Stimulated activated CD8-positive, alpha-beta memory T cell treated with anti-CD3 and anti-CD28 coated beads, Interleukin-4, amount 100 ng/mL, for 1 hour (primary cell): Measurements from ENCODE around the gene AMDHD2.

Experiments used
- DNase-seq, 2 donors: peaks; one replicate each; pipeline ENCODE4 v3.0.0-alpha.2; 2020; ENCODE audit warnings: low read depth in 2 of 2, low spot score in 1 of 2

The AMDHD2 gene

DNA sequence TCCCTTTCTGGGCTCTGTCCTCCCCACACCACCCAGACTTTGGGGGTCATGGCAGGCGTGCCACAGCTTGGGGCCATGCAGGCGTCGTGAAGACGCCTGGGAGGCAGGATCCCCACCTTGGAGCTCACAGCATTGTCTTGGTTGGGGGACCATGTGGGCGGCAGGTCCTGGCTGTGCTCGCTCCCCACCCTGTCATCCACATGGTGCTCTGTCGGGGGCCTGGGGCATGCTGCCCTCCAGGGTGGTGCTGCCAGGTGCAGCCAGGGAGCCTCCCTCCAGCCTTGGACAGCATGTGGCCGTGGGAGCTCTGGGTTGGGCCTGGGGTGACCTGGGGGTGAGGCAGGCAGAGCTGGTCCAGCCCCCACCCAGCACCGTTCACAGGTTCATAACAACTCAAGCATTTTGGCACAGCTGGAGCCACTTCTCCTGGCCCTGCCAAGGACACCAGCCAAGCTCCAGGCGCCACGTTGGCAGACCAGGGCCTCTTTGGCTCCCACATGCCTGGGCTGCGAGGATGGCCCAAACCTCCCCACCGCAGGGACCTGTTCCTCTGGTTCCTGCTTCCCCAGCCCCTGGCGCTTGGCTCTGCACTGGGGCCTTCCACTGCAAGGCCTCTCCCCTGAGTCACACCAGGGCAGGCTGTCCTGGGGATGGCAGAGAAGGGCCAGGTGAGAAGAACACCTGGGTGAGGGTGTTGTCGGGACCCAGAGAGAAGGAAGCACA, 21.5 kb upstream of the AMDHD2 start:
- no peak for DNase-seq

DNA sequence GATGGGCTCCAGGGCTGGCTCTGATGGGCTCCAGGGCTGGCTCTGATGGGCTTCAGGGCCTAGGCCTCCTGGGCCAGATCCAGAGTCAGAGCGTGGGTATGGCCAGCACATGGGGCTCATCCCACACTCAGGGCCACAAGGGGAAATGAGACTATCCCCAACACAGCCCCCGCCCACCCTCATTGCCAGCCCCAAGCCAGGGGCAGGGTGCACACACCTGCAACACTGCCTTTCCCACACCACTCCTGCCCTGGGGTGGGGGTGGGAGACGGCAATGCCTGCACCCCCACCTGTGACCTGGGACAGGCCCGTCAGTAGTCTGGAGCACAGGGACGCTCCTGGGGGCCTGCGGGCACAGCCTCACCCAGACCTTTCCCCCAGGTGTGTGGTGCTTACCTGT, 20.7 kb upstream of the AMDHD2 start:
- no peak for DNase-seq

DNA sequence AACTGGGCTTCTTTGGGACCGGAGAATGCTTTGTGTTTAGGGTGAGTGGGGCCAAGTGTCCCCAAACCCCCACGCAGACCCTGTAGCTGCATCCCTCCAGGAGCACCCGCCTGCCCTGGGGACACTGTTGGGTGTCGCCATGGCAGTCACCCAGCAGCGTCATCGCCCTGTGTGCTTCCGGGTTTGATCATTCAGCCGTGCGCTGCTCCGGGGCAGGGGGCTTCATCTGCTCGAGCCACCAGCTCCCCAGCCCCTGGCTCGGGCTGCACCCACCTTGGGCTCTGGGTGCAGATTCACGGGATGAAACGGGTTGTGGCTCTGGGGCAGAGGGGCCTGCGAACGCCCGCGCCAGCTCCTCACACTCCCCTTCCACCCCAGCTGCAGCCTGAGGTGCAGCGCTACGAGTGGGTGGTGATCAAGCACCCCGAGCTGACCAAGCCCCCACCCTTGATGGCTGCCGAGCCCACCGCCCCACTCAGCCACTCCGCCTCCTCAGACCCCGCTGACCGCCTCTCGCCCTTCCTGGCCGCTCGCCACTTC, 20.2 kb upstream of the AMDHD2 start:
- DNase-seq = no peak

DNA sequence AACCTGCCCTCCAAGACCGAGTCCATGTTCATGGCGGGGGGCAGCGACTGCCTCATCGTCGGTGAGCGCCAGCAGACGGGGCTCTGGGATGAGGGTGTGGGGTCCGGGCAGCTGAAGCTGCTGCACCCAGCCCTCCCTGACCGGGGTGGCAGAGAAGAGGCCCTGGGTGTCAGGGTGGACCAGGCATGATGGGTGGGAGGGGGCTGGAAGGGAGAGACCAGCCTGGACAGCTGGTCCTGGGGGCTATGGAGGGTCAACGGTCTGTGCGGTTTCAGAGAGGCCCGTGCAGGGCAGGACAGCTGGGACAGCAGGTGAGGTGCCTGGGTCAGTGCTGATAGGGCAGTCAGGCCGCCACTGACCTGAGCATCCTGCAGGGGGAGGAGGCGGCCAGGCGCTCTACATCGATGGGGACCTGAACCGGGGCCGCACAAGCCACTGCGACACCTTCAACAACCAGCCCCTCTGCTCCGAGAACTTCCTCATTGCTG, 19.7 kb upstream of the AMDHD2 start:
- DNase-seq = no peak

DNA sequence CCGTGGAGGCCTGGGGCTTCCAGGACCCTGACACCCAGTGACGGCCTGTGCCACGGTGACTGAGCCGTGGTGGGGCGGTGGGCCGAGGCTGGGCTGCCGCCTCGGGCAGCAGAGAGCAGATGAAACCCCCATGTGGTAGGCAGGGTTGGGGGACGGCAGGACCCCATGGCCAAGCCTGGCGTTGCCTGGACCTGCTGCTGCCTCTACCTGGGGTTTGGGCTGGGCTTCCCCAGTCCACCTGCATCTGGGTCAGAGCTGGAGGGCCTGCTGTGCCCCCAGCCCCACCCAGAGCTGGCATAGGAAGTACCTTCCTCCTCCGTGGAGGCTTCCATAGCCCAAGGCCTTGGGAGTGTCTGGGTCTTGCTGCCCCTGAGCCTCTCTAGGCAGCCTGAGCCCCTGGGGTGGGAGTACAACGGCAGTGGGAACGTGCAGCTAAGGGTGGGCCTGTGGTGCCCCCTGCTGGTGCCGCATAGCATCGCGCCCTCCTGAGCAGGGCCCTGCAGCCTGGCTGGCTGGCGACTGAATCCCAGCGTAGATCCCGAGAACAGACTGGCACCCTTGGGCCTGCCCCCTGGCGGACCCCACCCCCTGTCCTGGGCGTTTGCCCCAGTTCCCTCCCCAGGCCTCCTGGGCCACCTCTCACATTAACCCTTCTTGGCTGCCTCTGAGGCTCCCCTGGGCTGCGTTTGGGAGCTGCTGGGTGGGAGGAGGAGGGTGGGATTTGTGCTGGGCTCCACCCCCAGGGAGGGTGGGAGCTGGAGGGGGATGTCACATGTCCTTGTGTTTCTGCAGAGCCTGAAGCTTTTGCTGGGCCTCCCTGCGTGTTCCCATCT, 19.0 kb upstream of the AMDHD2 start:
- peak in 1 of 2 donors; percentile 62 for DNase-seq

DNA sequence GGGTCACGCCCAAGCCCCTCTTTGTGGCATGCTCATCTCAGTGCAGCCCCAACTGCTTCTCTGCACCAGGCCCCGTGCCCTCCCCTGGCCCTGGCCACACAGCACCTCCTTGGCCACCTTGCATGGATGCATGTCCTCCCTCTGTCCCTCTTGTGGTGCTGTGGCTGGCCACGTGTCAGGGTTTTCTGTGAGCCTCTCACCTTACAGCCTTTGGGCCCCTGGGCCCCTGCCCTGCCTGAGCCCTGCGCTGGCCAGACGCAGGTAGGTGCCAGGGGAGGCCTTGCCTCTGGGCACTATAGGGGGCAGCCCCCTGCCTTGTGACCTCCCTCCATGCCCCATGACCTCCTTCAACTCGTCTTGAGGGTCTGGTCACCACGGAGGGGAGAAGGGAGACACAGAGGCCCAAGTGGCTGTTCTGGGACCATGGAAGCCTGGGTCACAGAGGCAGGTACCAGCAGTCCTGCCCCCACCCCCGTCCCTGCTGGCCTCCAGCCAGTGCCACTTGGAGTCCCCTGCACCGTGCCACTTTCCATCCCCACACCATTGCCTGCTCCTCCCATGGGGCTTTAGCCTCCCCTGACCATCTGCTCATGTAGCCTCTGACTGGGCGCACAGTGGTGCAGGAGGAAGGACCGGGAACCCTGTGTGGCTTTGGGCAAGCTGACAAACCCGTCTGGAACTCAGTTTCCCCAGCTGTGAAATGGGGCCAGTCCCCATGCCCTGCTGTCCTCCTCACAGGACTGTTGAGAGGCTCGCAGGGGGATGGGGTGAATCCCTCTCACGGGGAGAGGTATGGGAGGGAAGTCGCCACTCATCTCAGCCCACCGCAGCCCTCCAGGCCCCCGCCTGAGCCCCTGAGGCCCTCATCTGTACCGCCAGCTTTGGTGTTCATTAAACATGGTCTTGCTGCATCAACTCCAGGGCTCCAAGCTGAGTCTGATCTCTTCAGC, 17.9 kb upstream of the AMDHD2 start:
- DNase-seq = no peak

DNA sequence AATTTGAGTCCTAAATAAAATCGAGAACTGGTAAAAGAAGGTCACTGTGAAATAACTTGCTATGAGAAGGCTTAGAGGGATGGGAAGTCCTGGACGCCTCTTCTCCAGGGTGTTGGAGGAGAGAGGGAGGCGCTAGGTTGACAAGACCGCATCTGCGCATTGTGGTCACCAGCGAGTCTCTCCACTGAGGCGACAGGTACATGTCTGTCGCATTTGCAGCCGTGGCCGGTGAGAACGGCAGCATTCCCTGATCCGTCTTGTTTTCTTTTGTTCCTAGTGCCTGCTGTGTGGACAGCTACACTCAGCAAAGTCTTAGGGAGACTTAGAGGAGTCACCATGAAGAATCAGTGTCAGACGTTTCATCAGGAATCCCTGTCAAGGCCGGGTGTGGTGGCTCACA, 14.5 kb upstream of the AMDHD2 start:
- DNase-seq = no peak

DNA sequence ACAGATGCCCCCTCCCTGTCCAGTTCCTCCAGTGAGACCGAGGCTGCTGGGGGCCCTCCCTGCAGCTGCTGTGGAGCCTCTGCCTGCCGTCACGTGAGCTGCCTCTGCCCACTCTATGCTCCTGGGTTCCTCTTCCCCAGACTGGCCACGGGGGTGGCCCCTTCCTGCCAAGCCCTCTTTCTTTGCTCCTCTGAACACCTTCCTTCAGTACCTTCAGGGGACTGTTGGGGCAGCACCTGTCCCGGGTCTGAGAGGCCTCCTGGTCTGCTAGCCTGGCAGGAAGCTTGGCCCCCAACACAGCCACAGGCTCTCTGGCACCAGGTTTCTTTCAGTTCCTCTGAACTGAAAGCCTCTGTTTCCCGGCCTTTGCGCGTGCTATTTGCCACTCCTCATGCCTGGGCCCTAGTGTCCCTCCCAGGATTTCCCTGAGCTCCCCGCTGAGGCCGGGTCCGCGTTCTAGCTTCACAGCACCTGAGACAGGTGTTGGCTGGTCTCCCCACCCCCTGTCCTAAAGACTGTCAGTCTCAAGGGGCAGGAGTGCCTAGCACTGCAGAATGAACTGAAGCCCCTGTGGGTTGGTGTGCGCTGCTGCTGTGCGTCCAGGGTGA, 13.0 kb upstream of the AMDHD2 start:
- DNase-seq = no peak

DNA sequence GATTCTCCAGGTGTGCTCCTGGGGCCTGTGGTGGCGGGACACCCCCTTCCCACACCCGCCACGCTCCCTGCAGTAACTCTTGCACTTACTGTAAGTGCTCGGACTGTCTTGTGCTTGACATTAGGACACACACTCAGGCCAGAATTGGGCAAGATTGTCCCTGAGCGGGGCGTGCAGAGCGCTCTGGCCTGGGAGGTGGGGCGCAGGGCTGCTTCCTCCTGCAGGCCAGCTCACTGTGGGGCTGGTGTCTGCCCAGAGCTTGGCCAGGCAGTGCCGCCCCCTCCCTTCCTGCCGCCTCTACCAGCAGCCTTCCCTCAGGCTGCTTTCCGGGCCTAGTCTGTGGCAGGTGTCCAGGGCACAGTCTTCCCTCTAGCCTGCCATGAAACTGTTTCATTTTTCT, 12.5 kb upstream of the AMDHD2 start:
- DNase-seq = no peak

DNA sequence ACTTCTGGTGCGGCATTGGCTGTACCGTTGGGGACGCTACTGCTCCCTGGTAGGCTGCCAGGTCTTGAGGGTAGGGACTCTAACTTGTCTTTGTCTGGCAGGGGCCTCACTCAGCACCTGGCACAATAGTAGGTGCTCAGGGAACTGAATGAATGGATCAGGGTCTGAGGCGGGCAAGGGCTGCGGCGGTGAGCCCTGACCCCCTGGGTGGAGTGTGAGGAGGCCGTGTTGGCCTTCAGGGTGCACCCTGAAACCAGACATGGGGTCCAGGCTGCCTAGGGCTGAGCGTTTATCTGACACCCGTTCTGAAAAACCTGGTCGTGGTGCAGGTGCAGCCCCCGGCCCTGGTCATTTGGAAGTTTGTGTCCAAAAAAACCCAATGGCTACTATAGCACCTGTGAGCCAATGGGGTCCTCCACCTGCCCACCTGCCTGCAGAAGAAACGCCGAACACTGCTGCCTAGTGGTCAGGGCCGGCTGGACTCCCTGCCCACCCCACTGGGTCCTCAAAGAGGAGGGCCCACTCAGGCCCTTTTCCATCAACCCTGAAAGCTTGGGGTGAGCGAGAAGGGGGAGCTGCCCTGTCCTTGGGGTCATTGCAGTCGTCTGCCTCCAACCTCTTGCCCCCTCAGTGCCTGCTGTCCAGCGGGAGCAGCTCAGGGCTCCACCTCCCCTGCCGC, 11.3 kb upstream of the AMDHD2 start:
- no peak for DNase-seq

DNA sequence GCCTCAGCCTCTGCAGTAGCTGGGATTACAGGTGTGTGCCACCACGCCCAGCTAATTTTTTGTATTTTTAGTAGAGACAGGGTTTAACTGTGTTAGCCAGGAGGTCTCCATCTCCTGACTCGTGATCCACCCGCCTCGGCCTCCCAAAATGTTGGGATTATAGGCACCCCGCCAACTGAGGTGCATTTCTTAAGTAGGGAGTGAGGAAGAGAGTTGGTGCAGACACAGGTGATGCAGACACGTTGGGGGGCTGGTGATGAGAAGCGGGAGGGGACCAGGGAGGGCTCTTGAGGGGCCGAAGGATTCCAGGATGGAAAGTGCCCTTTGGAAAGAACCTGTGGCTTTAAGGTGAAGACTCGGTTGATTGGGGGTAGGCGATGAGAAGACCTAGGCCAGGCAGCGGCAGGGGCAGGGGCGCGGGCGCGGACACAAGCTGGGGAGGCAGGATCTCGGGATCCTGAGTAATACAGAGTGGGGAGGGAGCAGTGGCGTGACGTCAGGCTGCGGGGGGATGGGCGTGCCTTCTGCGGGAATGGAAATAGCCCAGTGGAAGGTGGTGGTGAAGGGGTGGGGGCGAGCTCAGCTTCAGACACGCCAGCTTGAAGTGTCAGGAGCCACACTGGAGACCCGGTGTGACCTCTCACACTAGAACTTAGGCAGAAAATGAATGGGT, 8.9 kb upstream of the AMDHD2 start:
- no peak for DNase-seq

DNA sequence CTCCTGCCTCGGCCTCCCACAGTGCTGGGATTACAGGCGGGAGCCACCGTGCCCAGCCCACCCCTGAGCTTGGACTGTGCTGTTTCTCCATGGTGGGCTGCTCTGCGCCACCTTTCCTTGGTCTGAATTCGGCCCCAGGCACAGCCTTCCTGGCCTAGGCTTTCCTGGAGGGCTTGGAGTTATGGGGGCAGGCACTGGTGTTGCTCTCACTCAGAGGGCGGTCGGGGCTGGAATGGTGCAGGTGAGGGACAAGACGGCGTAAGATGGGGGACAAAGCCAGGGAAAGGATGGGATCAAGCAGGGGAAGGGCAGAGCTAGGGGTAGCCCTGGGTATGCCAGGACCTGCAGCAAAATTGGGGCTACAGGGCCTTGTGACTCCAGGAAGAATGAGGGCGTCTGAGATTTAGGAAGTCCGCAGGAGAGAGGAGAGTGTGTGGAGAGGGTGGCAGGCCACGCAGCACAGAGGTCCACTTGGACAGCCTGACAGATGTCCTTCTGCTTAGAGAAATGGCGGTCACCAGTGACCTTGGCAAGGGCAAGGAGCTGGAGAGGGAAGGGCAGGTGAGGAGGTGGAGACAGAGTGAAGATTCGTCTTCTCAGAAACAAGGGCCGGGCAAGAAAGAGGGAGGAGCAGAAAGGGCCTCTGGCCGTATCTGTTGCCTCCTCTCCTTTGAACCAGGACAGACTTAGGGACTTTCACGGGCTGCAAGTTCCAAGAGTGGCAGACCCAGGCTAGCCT, 8.0 kb upstream of the AMDHD2 start:
- no peak for DNase-seq

DNA sequence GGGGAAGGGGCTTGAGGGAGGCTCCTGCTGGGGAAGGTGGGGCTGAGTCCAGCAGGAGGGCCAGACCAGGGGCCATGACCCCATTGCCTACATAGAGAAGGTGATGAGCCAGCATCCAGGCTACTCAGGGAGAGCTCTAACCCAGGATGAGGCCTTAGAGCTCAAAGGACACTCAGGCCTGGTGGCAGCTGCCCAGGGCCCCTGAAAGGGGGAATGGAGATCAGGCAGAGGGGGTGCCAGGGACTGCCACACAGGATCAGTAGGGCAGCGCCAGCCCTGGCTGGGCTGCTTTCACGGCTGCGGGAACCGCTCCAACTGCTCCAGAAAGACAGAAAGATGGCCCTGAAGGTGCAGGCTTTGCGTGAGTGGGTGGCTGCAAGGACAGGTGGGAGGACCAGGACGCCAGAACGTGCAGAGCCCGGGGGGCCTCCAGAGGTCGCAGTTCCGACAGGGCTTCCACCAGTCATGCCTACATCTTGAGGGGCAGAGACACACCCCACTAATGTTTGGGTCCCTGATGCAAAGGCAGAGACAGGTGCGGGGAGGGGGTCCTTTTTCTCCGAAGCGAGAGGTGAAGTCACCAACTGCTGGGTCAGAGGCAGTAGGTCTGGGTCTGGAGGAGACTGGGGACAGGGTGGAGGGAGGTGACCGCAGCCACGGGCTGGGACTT, 7.3 kb upstream of the AMDHD2 start:
- DNase-seq = no peak

DNA sequence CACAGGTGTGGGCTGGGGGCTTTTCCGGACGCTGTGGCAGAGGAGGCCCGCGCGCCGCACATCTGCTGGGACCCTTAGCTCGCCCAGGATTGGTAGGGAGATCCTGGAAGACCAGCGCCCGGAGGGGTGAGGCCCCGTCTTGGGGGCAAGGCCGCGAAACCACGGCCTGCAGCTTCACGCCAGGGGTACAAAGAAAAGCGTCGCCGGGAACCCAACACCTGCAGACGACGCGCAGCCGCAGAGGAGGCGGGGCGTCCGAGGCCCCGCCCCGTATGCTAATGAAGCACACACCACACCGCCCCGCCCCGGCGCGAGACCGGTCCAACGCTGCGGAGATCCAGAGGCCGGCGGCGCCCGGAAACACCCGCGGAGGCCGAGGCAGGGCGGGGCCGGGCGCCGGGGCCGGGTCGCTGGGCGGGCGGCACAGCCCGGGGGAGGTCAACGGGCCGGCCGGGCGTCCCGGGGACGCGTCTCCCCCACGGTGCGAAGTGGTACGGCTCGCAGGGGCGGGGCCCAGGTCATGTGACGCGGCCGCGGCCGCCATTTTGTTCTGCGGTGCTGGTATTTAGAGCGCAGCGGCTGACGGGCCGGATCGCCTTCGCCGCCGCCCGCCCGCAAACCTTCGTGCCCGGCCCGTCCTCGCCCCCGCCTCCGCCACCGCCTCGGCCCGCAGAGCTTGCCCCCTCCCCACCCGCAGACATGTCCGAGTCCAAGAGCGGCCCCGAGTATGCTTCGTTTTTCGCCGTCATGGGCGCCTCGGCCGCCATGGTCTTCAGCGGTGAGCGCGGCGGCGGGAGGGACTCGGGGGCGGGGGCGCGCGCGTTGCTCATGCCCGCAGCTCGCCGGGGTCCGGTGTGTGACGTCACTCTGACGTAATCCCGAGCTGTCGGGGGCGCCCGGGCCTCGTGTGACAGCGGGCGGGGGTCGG, 6.5 kb upstream of the AMDHD2 start, which contains the start of gene ATP6V0C:
ATP6V0C (plus strand) TSS at position 548 of the 928 bp plus-strand sequence; CDS start at position 700, 152 bp downstream.
- peak; percentile 84 to 86 for DNase-seq

DNA sequence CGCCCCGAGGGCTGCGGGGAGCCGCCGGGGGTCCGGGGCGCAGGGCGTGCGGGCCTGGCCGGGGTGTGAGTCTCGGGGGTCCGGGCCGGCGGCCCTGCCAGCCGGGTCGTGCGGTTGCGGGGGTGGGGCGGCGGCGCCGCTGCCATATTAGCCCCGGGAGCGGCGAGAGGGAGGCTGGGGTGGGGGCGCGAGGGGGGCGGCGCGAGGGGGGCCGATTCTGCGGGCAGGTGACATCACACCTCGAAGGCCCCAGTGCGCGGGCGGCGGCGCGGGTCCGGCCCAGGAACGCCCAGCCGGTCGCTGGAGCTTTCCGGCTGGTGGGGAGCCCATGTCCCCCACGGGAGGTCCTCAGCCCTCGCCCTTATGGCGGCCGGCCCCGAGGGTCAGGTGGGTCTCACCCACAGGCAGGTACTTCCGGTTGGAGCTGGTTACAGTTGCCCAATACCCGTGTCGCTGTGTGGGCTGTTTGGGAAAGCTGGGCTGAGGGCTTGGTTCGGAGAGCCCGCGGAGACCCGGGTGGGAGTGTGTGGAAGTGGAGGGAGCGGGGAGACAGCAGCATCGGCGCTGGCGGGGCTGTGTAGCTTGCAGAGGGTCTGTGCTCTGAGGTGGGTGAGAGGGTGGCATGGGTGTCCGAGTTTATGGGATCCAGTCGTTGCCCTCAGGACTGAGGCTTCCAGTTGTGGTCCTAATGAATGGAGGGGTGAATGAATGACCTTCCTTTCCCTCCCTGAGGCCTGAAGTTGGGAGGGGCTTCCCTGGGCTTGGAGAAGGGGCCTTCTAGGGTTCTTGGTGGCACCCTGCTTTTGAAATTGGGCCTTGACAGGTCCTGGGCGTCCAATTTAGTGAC, 5.6 kb upstream of the AMDHD2 start:
- no peak for DNase-seq

DNA sequence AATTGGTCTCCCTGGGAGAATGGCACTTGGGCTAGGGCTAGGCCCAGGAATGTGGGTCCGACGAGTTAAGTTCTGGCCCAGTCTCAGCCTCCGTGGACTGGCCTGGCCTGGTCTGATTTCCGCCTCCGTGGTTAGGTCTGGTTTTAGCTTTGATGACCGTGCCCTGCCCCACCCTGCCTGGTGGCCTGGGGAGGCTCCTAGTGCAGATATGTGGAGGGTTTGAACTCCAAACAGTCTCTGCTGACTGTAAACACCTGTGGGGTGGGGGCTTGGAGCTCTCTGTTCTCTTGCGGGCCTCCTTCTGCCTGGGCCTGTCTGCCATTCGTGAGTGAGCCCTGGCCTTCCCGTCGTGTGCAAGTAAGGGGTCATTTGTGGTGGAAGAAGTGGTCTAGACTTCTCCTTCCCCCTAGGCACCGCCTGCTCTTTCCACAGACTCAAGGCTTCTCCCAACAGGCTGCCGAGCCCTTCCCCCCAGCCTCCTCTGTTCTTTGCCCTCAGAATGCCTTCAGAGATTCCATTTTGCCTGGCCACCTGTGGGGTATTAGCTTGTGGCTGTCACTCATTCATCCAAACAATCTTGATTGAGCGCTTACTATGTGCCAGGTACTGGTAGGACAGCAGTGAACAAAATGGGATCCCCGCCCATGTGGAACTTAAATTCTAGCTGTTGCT, 4.9 kb upstream of the AMDHD2 start:
- no peak for DNase-seq
